Stimulated activated CD4-positive, alpha-beta T cell treated with anti-CD3 and anti-CD28 coated beads, Interleukin-2, amount 100 ng/mL, for 24 hours (primary cell): Measurements from ENCODE around the gene GZMM.

ENCODE experiments used
- DNase-seq, 2 donors: peaks; one replicate each; pipeline ENCODE4 v3.0.0-alpha.2; 2020

GZMM gene

DNA sequence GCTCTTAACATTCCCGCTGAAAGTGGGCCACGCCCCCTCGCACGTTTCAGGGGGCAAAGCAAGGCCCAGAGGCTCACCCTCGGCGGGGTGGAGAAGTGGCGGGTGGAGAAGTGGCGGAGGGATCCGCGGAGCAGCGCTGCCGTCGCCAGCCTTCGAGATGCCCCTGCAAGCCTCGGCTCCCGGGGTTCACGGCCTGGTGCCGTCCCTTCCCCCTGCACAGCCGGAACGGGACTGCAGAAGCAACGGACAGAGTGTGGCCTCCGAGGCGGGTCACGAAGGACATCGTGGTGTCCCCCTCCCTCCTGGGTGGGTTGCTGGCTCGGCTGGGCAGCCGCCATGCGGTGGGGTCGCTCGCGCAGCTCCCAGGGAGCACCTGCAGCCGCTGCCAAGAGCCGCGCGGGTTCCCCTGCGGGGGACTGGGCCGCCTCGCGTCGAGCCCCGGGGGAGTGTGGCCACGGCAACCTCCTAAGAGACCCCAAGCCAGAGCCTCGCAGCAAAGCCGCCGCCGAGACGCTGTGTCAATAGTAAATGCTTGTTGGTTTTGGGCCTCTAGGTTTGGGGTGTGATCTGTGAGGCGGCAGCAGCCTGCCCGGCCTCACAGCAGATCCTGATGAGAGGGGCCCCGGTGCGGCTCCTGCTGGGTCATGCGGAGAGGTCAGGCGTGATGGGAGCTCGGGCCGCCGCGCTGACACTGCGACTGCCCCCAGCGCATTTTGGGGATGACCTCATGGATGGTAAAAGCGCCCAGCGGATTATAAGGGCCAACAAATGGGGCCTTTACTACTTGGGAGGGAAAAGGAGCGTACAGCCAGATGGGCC, 31.1 kb upstream of the GZMM start:
- no peak for DNase-seq

DNA sequence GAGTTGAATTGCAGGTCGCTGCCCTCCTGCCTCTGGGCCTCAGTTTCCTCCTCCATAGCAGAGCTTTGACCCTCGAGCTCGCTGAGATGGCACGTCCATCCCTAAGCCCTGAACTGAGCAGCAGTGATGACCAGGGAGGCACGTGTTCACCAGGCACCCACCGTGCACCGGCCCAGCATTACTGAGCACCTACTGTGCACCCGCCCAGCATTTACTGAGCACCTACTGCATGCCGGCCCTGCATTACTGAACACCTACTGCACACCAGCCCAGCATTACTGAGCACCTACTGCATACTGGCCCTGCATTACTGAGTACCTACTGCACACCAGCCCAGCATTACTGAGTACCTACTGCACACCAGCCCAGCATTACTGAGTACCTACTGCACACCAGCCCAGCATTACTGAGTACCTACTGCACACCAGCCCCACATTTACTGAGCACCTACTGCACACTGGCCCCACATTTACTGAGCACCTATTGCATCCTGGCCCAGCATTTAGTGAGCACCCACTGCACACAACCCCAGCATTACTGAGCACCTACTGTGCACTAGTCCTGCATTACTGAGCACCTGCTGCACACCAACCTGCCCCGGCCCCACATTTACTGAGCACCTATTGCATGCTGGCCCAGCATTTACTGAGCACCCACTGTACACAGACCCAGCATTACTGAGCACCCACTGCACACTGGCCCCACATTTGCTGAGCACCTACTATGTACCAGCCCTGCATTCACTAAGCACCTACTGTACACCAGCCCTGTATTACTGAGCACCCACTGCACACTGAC, 30.3 kb upstream of the GZMM start:
- DNase-seq, result no peak

DNA sequence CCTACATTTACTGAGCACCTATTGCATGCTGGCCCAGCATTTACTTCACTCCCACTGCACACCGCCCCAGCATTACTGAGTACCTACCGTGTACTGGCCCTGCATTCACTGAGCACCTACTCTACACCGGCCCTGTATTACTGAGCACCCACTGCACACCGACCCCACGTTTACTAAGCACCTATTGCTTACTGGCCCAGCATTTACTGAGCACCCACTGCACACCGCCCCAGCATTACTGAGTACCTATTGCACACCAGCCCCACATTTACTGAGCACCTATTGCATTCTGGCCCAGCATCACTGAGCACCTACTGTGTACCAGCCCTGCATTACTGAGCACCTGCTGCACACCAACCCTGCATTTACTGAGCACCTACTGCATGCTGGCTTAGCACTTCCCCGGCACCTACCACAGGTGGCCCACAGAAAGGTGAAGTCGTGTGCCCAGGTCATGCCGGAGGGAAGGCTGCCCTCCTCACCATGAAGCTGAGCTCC, 29.6 kb upstream of the GZMM start:
- DNase-seq, result no peak

DNA sequence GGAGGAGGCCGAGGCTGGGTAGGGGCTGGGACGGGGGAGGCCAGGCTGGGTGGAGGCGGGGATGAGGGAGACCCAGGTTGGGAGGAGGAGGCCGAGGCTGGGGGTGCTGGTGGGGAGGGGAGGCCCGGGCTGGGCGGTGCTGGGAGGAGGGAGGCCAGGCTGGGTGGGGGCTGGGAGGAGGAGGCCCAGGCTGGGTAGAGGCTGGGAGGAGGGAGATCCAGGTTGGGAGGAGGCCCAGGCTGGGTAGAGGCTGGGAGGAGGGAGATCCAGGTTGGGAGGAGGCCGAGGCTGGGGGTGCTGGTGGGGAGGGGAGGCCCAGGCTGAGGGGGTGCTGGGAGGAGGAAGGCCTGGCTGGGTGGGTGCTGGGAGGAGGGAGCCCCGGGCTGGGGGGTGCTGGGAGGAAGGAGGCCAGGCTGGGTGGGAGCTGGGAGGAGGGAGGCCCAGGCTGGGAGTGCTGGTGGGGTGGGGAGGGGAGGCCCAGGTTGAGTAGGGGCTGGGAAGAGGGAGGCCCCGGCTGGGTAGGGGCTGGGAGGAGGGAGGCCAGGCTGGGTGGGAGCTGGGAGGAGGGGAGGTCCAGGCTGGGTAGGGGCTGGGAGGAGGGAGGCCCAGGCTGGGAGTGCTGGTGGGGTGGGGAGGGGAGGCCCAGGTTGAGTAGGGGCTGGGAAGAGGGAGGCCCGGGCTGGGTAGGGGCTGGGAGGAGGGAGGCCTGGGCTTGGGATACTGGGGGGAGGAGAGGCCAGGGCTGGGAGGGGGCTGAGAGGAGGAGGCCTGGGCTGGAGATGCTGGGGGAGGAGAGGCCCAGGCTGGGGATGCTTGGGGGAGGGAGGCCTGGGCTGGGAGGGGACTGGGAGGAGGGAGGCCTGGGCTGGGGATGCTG, 25.9 kb upstream of the GZMM start:
- DNase-seq, result no peak

DNA sequence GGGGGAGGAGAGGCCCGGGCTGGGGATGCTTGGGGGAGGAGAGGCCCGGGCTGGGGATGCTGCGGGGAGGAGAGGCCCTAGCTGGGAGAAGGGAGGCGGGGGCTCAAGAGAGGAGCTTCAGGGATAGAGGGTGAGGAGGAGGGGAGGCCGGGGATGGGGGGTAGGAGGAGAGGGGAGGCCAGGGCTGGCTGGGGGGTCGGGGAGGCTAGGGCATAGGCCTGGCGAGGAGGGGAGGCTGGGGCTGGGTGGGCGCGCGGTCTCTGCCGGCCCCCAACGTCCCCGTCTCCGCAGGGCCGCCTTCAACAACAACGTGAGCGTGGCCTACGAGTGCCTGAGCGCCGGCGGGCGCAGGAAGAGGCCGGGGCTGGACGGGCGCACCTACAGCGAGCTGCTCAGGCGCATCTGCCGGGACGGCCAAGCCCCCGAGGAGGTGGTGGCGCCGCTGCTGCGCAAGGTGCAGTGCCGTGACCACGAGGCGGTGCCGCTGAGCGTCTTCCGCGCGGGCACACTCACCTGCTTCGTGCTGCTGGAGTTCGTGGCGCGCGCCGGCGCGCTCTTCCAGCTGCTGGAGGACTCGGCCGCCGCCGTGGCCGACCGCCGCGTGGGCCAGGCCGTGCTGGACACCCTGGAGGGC, 25.1 kb upstream of the GZMM start:
- DNase-seq, result peak; percentile 57 to 63

DNA sequence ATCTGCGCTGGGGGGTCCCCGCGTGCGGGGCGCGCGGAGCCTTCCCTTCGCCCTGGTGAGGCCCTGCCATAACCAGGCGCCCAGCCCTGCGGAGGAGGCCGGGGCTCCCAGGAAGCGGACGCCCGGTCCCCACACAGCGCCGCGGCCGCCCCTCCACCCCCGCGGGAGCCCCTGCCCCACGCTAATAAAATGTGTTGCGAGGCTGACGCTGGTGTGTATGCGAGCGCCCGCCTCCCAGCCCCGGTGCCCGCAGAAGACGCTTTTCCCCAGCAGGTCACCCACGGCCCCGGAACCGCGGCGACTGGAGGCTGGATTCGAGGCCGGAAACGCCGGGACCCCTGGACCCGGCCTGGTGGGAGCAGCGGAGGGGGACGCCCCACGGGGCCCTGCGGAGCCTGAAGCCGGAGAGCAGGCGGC, 24.4 kb upstream of the GZMM start:
- DNase-seq, result no peak

DNA sequence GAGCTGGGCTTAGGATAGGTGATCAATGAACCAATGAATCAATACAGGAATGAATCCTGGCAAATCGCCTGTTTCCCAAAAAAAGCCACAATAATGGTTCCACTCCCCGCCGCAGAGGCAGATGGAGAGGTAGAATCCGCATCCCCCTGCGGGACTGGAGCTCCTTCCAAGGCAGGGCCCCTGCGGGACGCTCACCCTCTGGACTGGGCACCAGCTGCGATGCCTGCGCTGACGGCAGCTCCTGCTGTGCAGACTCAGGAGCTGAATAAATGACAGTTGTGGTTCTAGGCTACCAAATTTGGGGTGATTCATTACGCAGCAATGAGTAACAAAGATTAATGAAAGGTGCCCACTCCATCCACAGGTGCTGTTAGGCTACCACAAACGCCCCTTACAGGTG, 21.1 kb upstream of the GZMM start:
- no peak for DNase-seq

DNA sequence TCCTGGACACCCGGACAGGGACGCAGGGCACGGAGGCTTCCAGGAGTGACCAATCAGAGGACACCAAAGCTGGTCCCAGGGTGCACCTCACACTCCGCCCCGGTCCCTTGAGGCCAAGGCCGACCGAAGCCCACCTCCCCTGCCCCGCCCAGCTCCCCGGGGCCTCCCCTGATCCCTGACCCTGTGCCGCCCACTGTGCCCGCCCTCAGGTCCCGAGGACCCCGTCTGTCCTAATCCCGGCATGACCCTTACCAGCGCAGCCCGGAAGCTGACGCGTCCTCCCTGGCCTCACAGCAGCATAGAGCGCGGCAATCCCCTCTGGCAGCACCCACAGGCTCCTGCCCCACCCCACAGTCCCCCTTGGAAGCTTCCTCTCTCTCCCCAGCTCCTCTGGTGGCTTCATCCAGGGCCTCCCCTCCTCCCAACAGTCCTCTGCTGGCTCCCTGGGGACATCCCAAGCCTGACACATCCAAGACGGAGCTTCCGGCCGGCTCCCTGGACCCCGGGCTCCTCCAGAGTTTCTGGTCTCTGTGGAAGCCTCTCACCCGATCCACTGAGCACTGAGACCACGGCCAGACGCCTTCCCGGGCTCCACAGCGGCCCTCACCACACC, 19.7 kb upstream of the GZMM start:
- no peak for DNase-seq

DNA sequence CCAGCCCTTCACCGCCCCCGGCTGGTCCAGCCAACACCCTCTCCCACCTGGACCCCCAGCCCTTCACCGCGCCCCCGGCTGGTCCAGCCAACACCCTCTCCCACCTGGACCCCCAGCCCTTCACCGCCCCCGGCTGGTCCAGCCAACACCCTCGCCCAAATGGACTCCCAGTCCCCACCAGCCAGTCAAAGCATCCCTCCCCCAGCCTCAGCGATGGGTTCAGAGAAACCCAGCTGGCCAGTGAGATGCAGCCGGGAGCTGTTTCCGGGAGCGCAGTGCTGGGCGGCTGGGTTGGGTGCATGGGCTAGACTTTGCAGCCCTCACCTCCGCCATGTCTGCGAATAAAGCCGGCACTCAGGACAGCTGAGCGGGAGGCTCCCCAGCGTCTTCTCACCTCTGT, 18.8 kb upstream of the GZMM start:
- DNase-seq, result no peak

DNA sequence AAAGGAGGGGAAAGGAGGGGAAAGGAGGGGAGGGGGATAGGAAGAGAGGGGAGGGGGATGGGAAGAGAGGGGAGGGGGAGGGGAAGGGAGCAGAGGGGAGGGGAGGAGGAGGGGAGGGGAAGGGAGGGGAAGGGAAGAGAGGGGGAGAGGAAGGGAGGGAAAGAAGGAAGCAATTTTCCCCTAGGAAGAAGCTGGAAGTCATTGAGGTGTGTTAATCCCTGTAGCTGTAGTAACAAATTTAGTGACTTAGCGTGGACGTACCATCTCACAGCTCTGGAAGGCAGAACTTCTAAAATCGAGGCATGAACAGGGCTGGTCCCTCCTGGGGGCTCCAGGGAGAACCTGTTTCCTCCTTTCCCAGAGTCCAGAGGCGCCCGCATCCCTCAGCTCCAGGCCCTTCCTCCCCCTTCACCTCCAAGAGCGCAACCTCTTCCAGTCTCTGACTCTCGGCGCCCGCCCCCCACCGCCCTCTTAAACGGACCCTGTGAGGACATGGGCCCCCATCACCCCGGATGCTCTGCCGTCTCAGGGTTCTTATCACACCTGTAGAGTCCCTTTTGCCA, 17.9 kb upstream of the GZMM start:
- no peak for DNase-seq

DNA sequence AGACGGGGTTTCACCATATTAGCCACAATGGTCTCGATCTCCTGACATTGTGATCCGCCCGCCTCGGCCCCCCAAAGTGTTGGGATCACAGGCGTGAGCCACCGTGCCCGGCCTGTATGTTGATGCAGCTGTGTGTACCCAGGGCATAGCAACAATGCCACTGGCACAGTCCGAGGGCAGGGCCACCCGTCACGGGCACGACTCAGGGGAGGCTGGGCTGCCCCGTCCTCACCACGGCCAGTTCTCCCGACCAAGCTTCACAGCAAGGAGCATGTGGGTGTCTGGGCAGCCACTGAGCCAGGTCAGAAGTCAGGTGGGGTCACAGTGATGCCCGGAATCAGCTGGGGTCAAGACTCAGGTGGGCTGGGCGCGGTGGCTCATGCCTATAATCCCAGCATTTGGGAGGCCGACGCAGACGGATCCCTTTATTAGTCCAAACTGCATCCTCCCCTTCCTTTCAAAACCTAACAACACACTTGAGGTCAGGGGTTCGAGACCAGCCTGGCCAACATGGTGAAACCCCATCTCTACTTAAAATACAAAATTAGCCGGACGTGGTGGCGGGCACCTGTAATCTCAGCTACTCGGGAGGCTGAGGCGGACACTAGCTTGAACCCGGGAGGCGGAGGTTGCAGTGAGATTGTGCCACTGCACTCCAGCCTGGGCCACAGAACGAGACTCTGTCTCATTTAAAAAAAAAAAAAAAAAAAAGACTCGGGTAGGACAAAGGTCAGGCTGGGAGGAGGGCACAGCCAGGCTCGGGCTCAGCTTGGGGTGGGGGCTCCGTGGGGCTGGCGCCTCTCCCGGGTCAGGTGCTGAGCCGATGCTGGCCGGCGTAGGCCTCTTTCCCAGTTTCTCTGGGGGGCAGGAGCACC, 13.5 kb upstream of the GZMM start:
- no peak for DNase-seq

DNA sequence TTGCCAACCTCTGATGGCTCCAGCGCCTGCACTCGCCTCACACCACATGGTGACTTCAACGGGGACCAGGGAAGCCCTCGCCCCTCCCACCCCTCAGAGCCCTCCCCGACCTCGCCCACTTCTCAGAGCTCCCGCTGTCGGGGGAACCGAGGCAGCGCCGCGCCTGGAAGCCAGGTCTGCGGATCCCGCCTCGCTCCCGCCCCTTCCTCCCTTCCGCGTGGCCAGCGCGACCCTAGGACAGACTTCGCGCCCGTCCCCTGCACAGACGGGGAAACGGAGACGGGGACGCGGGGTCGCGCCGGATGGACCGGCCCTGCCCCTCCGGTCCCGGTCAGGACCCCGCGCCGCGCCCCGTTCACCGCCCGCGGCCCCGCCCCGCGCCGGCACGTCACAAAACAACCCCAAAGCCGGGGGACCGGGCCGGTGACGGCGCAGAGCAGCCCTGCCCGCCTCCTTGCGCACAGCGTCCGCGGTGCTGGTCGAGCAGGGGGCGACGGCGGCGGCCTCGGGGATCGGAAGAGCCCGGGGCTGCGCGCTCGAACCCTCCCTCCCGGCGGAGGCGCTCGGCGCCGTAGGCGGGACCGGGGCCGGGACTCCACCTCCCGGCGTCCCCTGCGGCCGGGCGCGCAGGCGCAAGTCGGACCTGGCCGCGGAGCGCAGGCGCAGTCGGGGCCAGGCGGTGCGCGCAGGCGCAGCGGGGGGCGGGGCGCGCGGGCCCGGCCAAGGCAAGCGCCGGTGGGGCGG, 12.7 kb upstream of the GZMM start:
- peak; percentile 87 to 89 for DNase-seq

DNA sequence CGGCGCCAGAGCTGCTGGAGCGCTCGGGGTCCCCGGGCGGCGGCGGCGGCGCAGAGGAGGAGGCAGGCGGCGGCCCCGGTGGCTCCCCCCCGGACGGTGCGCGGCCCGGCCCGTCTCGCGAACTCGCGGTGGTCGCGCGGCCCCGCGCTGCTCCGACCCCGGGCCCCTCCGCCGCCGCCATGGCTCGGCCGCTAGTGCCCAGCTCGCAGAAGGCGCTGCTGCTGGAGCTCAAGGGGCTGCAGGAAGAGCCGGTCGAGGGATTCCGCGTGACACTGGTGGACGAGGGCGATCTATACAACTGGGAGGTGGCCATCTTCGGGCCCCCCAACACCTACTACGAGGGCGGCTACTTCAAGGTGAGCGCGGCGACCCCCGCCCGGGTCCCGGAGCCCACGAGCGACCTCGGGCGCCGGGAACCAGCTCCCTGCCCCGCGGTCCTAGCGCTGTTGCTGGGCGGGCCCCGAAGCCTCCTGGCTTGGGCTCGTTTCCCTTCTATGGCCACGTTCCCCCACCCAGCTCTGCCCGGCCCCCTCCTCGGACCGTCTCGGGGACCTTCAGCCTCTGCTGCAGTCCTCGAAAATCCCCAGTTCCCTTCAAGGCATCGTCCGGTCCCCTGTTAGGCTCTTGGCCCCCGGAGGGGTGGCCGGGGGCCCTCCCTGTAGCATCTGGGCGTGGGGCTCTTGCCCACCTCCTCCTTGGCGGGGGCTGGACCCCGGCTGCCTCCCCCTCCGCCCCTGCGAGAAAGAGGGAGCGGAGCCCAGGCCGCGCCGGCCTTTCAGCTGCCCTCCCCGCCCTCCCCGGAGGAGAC, 11.9 kb upstream of the GZMM start, which contains the start of gene CDC34:
Gene CDC34, plus strand, starts transcription at position 8 of the 808 bp plus-strand sequence. Its CDS starts 172 bp downstream, at position 180.
- peak in 1 of 2 donors; percentile 32 for DNase-seq

DNA sequence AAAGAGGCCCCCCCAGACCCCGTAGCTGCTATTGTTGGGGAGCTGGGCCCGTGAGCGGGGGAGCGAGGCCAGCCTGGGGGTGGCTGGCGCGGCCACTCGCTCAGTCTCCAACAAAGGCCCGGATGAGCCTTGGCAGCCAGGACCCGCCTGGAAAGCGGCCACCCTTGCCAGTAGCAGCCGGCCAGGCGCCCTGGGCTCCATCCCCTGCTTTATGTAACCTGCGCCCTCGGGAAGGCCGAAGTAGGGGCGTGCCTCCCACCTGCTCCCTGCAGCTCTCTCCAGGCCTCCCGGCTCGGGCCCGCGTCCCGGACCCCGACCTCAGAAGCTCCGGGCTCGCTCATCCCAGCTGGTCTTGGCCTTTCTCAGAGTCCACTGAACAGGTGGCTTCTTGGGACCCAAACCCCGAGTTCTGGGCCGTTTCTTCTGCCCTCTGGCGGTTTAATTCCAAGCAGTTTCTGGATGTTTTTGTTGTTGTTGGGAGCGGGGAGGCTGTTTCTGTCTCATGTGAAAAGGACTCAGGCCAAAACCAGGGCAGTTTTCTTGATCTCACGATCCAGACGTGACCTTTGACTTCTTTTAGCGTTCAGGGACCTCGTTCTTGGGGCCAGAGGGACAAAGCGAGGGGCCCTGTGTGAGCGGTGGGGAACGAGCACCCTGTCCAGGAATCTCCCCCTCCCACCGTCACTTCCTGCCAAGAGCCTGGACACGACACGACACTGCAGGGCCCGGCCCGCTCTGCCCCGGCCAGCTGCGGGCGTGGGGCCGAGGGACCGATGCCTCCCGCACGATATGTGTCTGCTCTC, 11.1 kb upstream of the GZMM start:
- DNase-seq, result peak in 1 of 2 donors; percentile 47

DNA sequence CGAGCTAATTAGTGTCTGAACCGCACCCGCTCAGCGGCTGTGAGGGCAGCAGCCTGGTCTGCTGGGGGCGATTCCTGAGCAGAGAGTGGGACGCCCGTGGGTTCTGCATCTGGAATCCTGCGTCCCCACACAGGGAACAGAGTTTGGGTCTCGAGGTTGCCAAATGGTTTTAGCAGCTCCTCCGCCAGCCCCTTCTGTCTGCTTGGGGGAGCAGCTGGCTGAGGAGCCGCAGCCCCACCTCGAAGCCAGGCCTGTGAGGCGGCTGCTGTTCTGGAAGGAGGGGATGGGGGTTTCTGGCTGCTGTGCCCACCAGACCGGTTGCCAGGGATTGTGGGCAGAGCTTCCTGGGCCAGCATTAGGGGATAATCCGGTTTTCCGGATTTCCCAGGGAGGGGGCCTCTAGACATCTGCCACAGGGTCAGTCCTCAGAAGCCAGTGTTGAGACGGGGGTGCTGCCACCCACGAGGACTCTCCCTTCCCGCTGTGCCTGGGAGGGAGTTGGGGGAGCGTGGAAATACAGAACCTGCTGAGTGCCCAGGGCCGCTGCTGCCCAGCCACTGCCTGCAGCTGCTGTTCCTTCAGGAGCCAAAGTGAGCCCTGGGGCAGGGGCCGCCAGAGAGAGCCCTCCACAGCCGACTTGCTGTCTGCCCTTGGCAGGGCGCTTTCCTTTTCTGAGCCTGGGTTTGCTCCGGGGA, 10.3 kb upstream of the GZMM start:
- DNase-seq, result no peak

DNA sequence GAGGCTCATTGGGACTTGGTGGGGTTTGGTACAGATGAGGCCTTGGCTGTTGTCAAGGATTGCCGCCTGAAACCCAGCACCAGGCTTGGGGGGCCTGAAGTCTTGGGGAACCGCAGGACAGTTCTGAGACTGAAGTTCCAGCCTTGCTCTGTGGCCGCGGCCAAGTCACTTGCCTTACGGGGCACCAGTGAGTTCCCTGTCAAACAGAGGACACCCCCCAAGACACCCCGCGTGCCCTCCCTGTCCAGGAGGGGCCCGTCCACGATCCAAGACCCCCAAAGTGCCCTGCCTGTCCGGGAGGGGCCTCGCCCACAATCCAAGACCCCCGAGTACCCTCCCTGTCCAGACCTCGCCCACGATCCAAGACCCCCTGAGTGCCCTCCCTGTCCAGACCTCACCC, 9.8 kb upstream of the GZMM start:
- DNase-seq, result no peak
